Fibroblast of mammary gland (primary cell): ENCODE measurements around the gene FRMPD2.

Source experiments
- DNase-seq: peaks from one replicate; pipeline ENCODE4 v3.0.0-alpha.2; 2010; ENCODE audit warnings: low read depth
- H3K4me3 ChIP-seq: 2 replicates; pipeline ENCODE4 v1.5.1; 2011; ENCODE audit warnings: low read depth, mild to moderate bottlenecking, low read length, moderate library complexity; ENCODE audit not compliant: control insufficient read depth
- CTCF ChIP-seq: conservative IDR thresholded peaks from 2 replicates; pipeline ENCODE4 v1.5.1; 2011; ENCODE audit warnings: low read depth, low read length, inconsistent platforms; ENCODE audit not compliant: control insufficient read depth, insufficient read depth

Gene FRMPD2

GRCh38 chr10:48236199-48236621 is 38.3 kb downstream of the FRMPD2 start:
- no peak for DNase-seq
- no peak for TF ChIP-seq CTCF
- no peak overlapping the region for H3K4me3 ChIP-seq

- DNase-seq: no peak
- TF ChIP-seq CTCF: no peak
- H3K4me3 ChIP-seq: no peak overlapping the region
Measured at GRCh38 chr10:48235501-48235900, 39.0 kb downstream of the FRMPD2 start.

- no peak for DNase-seq
- TF ChIP-seq CTCF: no peak
- no peak overlapping the region for H3K4me3 ChIP-seq
Measured at GRCh38 chr10:48234787-48235186, 39.7 kb downstream of the FRMPD2 start.

- DNase-seq: no peak
- H3K4me3 ChIP-seq: no peak overlapping the region
- no peak for TF ChIP-seq CTCF
Measured at GRCh38 chr10:48234295-48234694, 40.2 kb downstream of the FRMPD2 start.

GRCh38 chr10:48233559-48234005 is 40.9 kb downstream of the FRMPD2 start:
- no peak for DNase-seq
- TF ChIP-seq CTCF: no peak
- H3K4me3 ChIP-seq: no peak overlapping the region

- TF ChIP-seq CTCF: no peak
- no peak for DNase-seq
- no peak overlapping the region for H3K4me3 ChIP-seq
Measured at GRCh38 chr10:48232717-48233447, 41.6 kb downstream of the FRMPD2 start.
